Panc1 (cell line): ENCODE measurements around the gene ZNF229. TPM values are rescaled to one million over a fixed set of nuclear protein-coding genes. Genes with fewer than 3 reads are reported as not detected.

Experiments used
- ATAC-seq: fragments of 200-7000 bp; cut with Tn5 transposase; 2 replicates; pipeline ENCODE4 v1.9.1; 2020; ENCODE audit warnings: mild to moderate bottlenecking, moderate library complexity
- BruUV-seq: library from RNA; stranded (reverse); fragments of 400-500 nt; replicated peaks from 2 replicates; lab custom pipeline; 2021; lab: Mats Ljungman, UMichigan
- CTCF ChIA-PET: fragments of 300-600 bp; sonication (Branson Sonifier 250); formaldehyde crosslinking; loops from one replicate; lab custom pipeline; 2022; ENCODE audit warnings: antibody characterized with exemption; lab: Charles Lee
- POLR2A ChIA-PET: fragments of 300-600 bp; sonication (Branson Sonifier 250); formaldehyde crosslinking; loops from one replicate; lab custom pipeline; 2022; ENCODE audit warnings: antibody characterized with exemption; lab: Charles Lee
- DNase-seq: peaks from one replicate; pipeline ENCODE4 v3.0.0-alpha.2; 2010; ENCODE audit warnings: low read depth, low spot score
- H3K27ac ChIP-seq: 2 replicates; pipeline ENCODE4 v1.5.1; 2011; ENCODE audit warnings: mild to moderate bottlenecking, low read length, inconsistent platforms
- H3K27me3 ChIP-seq: fragments of 200-500 bp; sonication (Bioruptor generic); 2 replicates; pipeline ENCODE4 v1.6.0; 2014; ENCODE audit warnings: low read length, inconsistent platforms; ENCODE audit not compliant: control insufficient read depth, insufficient read depth
- H3K36me3 ChIP-seq: fragments of 200-500 bp; sonication (Bioruptor generic); 2 replicates; pipeline ENCODE4 v1.5.1; 2014; ENCODE audit warnings: inconsistent platforms, mild to moderate bottlenecking, low read length, moderate library complexity; ENCODE audit not compliant: control insufficient read depth, insufficient read depth
- H3K4me1 ChIP-seq: 2 replicates; pipeline ENCODE4 v1.5.1; 2011; ENCODE audit warnings: inconsistent platforms, mild to moderate bottlenecking, low read length, moderate library complexity; ENCODE audit not compliant: control insufficient read depth, insufficient read depth
- H3K4me3 ChIP-seq, 2 experiments: 2 replicates each; pipeline ENCODE4 v1.5.1; 2011 to 2012; ENCODE audit warnings: low read depth in 2 of 2, low read length in 2 of 2, mild to moderate bottlenecking in 2 of 2, inconsistent platforms in 1 of 2, moderate library complexity in 1 of 2
- H3K9me3 ChIP-seq: fragments of 200-500 bp; sonication (Bioruptor generic); 2 replicates; pipeline ENCODE4 v1.5.1; 2014; ENCODE audit warnings: low read depth, mild to moderate bottlenecking, inconsistent platforms, low read length, moderate library complexity; ENCODE audit not compliant: control insufficient read depth, insufficient read depth
- CTCF ChIP-seq: fragments of 450-650 bp; IDR thresholded peaks from 2 replicates; pipeline ENCODE4 v1.5.1; 2017; ENCODE audit warnings: mild to moderate bottlenecking
- POLR2AphosphoS5 ChIP-seq: IDR thresholded peaks from 2 replicates; pipeline ENCODE4 v1.6.1; 2012; ENCODE audit warnings: mild to moderate bottlenecking, low read depth, low read length, moderate library complexity
- REST ChIP-seq, 2 experiments: IDR thresholded peaks; 2 replicates each; pipeline ENCODE4 v1.6.1; 2011 to 2012; ENCODE audit warnings: low read depth in 2 of 2, control low read depth in 1 of 2, low read length in 1 of 2, mild to moderate bottlenecking in 1 of 2, moderate library complexity in 1 of 2; ENCODE audit not compliant: insufficient read depth in 1 of 2
- SIN3A ChIP-seq: IDR thresholded peaks from 2 replicates; pipeline ENCODE4 v1.6.1; 2012; ENCODE audit warnings: low read depth, mild to moderate bottlenecking, low read length, moderate library complexity, borderline replicate concordance; ENCODE audit not compliant: insufficient read depth
- TCF7L2 ChIP-seq: IDR thresholded peaks from 2 replicates; pipeline ENCODE4 v1.6.1; 2011; ENCODE audit warnings: mild to moderate bottlenecking, low read depth, low read length, inconsistent platforms
- in situ Hi-C: cut with HindIII; loops from 2 replicates; pipeline ENCODE4 v1.10.0; 2016; ENCODE audit warnings: low sequenced_read_pairs, low pct_unique_long_range_greater_than_20kb
- intact Hi-C: fragments of 100-400 bp; cut with micrococcal nuclease; formaldehyde crosslinking; loops from one replicate; pipeline ENCODE4 v1.10.0; 2022; ENCODE audit not compliant: unreplicated experiment
- total RNA-seq: library from RNA; stranded (reverse); gene quantifications from one replicate; pipeline ENCODE4 v1.2.1, GENCODE V29; 2021; ENCODE audit not compliant: unreplicated experiment

Gene ZNF229
- total RNA-seq, 1 experiment from 2014 or later: 11.9 TPM

- Histone ChIP-seq H3K9me3 (no peaks in the 10 kb centered on the region), H3K27ac (no peak overlapping the region), H3K36me3 (no peaks in the 10 kb centered on the region), H3K4me3 (no peak overlapping the region), H3K4me1 (no peaks in the 10 kb centered on the region), H3K27me3 (no peaks in the 10 kb centered on the region)
- ChIA-PET POLR2A (no interaction called here), CTCF (no interaction called here)
- TF ChIP-seq POLR2AphosphoS5 (no peak), TCF7L2 (no peak), SIN3A (no peak), CTCF (no peak), REST (IDR thresholded peaks at IDR 0.05; ENCODE audit: insufficient read depth in 1 of 2, low read depth in 2 of 2, low read length in 1 of 2) (no peak)
- no TSS peak for BruUV-seq
- in situ Hi-C loops: no loop called here
- no peak for DNase-seq
- ATAC-seq: no peak
- intact Hi-C loops: no loop called here
Measured at GRCh38 chr19:44455100-44455499, 6.8 kb upstream of the ZNF229 start.

- TF ChIP-seq CTCF (no peak), SIN3A (no peak), REST (IDR thresholded peaks at IDR 0.05; ENCODE audit: insufficient read depth in 1 of 2, low read depth in 2 of 2, low read length in 1 of 2) (no peak), TCF7L2 (no peak), POLR2AphosphoS5 (no peak)
- H3K36me3 ChIP-seq: no peaks in the 10 kb centered on the region
- DNase-seq (no peak), ATAC-seq (no peak)
- intact Hi-C loops: no loop called here
- BruUV-seq: no TSS peak
- no peaks in the 10 kb centered on the region for H3K27me3 ChIP-seq
- no peaks in the 10 kb centered on the region for H3K9me3 ChIP-seq
- in situ Hi-C loops: no loop called here
- no peak overlapping the region for H3K27ac ChIP-seq
- no peak overlapping the region for H3K4me3 ChIP-seq
- H3K4me1 ChIP-seq: peaks cover 3% of the 10 kb centered on the region; the same call in 1 of the 2 replicates
- ChIA-PET POLR2A (no interaction called here), CTCF (no interaction called here)
Measured at GRCh38 chr19:44452367-44452766, 4.1 kb upstream of the ZNF229 start.
